SW 1271 (cell line): ENCODE results near the gene DNAJC30.
"Not testable (repeated sequence)": the region's sequence is repeated elsewhere in the genome, so short reads cannot be mapped to it uniquely, and the experiment has no call there.

Experiments used
- DNase-seq, 2 experiments: peaks; one replicate each; lab custom pipeline; 2025; lab: John Stamatoyannopoulos, UW

DNAJC30 gene

DNA sequence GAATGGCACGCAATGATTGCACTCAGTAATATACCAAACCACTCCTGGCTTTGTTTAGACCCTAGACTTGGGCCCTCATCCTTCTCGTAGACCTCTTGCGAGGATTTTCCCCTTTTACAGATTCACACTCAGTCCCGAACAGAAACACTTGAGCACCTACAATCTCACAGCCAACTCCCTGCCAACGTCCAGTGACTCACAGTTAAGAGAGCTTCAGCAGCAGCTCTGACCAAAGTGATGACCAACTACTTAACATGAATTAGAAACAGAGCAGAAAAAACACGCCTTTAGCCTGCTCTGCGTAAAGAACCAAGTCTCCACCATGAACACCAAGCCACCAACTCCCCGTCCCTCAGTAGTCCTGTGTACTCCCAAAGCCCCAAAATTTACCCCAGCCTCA is 2.2 kb downstream of the DNAJC30 start:
- DNase-seq: no peak

GRCh38 chr7:73680501-73680900 is 2.8 kb downstream of the DNAJC30 start:
- no peak for DNase-seq

- no peak for DNase-seq
Measured at GRCh38 chr7:73679709-73680108, 3.5 kb downstream of the DNAJC30 start.

DNA sequence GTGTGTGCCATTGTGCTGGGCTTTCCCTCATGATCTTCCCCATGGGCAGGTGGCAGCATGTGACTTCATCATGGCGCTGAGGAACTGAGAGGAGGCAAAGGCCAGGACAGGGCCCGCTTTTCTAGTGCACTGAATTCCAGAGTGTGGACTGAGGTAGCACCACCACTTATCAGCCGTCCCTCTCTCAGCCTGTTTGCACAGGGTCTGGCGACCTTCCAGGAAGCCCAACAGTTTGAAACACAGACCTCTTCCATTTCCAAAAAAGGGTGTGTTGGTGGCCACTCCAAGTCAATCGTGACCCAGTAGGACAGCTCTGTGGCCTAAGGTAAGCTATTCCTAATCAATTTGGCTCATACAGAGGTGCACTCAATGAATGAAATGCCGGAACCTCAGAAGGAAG is 4.4 kb downstream of the DNAJC30 start:
- DNase-seq: no peak

GRCh38 chr7:73676062-73676461 is 7.2 kb downstream of the DNAJC30 start:
- not testable (repeated sequence) for DNase-seq

GRCh38 chr7:73674468-73675124 is 8.7 kb downstream of the DNAJC30 start:
- DNase-seq: no peak

DNA sequence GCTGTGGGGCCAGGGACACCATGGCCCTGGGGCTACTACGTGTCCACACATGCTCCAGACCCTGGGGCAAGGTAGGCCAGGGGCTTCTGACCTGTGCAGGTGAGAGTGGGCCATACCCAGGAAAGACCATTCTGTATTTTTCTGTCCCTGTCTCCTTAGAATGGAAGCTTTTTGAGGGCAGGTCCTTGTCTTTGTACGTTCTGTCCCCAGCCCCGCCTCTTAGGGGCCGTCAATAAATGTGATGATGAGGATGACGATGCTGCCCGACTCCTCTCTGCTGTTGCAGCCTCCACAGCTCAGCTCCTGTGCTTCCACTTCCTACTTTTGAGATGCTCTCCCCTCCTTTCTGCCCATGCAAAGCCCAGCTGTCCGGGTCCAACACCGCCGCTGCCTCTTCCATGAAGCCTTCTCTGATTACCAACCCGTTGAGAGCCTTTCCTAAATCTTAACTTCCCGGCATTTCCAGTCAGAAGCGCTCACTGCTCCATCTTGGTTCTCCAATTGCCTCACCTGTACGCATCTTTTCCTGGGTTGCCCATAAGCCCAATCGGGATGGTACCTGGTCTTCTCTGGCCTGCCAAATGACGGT is 11.3 kb downstream of the DNAJC30 start:
- DNase-seq: no peak

DNA sequence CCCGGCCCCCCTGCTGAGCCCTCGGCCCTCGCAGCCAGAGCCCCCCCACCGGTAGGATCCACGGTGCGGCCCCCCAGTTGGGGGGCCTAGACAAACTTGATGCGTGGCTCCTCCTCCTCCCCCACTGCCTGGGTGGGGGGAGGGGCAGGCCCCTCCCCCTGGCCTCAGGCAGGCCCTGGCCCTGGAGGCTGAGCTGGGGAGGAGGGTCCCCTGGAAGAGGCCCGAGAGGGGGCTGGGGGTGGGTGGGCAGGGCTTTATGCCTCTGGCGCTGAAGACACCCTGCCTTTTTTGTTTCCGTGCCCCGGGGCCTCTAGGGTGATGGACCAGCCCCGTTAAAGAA is 12.0 kb downstream of the DNAJC30 start:
- no peak for DNase-seq

DNA sequence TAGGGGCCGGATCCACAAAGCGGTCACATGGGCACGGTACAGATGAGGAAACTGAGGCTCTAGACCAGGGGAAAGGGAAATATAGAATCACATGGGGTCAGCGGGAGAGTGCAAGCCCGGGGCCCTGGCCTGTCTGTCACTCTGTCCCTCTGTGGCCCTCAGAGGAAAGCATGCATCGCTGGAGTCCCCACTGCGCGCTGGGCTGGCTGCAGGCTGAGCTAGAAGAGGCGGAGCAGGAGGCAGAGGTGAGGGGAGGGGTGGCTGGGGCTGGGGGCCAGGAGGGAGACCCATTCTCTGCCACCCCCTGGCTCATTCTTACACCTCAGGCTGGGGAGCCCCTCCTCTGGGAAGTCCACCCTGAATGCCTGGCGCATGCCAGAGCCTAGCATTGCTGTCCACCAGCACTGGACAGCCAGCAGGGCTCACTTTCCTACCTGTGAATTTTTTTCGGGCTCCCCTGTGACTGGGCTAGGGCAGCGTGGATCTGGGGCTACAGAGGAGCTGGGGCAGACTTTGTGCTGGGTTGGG is 13.3 kb downstream of the DNAJC30 start:
- DNase-seq: no peak

DNA sequence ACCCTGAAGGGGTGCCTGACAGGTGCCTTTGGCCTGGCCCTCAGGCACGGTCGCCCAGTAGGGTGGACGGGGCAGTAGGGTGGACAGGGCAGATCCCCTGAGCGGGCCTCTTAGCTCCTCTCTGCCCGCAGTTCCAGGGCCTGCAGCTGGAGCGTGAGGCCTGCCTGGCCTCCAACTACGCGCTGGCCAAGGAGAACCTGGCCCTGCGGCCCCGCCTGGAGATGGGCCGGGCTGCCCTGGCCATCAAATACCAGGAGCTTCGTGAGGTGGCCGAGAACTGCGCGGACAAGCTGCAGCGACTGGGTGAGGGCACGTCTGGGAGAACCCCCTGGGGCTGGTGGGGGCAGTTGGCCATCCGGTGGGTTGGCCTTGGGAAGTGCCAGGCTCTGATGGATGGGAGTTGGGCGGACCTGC is 14.0 kb downstream of the DNAJC30 start:
- DNase-seq: no peak

DNA sequence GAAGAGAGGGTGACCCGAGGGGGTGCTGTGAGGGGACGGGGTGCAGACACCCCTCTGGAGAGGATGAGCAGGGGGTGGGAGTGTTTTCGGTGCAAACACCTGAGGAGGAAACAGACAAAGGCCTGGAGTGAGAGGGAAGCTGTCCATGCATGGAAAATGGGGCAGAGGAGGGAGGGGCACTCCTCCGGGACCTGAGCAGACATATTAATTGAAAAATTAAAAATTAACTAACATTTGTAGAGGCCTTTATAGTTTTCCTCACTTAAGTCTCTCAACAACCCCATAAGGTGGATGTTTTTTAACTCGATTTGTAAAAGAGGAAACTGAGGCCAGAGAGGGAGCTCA is 14.4 kb downstream of the DNAJC30 start:
- DNase-seq: no peak

- no peak for DNase-seq
Measured at GRCh38 chr7:73668103-73668885, 15.0 kb downstream of the DNAJC30 start.

DNA sequence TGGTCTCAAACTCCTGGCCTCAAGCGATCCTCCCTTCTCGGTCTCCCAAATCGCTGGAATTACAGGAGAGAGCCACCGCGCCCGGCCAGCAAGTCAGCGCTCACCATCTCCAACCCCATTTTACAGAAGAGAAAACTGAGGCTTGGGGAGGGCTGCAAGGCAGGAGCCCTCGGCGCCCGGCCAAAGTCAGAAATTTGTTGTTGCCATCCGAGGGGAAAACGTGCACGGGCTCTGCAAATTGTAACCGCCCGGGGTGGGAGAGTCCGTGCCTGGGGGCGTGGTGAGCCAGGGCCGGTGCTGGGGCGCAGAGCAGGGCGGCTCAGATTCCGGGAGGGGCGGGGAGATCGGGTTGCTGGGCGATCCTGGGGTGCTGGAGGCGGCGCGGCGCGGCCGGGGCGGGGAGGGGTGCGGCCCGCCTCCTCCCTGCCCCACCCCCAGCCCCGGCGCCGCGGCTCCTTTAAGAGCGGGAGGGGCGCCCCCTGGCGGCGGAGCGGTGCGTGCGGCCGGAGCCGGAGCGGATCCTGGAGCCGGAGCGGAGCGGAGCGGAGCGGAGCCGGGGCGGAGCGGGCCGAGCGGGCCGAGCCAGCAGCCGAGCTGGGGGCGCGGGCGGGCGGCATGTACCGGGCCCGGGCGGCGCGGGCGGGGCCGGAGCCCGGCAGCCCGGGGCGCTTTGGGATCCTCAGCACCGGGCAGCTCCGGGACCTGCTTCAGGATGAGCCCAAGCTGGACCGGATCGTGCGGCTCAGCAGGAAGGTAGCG is 15.7 kb downstream of the DNAJC30 start, which contains the start of gene VPS37D:
TSS of gene VPS37D (plus strand) at position 488 of the 759 bp plus-strand sequence. CDS start at position 616, 128 bp downstream.
- peak; percentile 57 to 78 for DNase-seq

GRCh38 chr7:73663033-73663432 is 20.2 kb downstream of the DNAJC30 start:
- DNase-seq: no peak

GRCh38 chr7:73660594-73660993 is 22.7 kb downstream of the DNAJC30 start:
- DNase-seq: not testable (repeated sequence)

GRCh38 chr7:73659983-73660382 is 23.3 kb downstream of the DNAJC30 start:
- DNase-seq: no peak

DNA sequence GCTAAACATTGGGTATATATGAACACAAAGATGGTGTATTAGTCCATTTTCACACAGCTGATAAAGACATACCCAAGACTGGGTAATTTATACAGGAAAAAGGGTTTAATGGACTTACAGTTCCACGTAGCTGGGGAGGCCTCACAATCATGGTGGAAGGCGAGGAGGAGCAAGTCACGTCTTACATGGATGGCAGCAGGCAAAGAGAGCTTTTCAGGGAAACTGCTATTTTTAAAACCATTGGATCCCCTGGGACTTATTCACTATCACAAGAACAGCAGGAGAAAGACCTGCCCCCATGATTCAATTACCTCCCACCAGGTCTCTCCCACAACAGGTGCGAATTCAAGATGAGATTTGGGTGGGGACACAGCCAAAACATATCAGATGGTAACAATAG is 27.9 kb downstream of the DNAJC30 start:
- not testable (repeated sequence) for DNase-seq

- no peak for DNase-seq
Measured at GRCh38 chr7:73652541-73652949, 30.7 kb downstream of the DNAJC30 start.

GRCh38 chr7:73650524-73650923 is 32.7 kb downstream of the DNAJC30 start:
- DNase-seq: no peak

DNA sequence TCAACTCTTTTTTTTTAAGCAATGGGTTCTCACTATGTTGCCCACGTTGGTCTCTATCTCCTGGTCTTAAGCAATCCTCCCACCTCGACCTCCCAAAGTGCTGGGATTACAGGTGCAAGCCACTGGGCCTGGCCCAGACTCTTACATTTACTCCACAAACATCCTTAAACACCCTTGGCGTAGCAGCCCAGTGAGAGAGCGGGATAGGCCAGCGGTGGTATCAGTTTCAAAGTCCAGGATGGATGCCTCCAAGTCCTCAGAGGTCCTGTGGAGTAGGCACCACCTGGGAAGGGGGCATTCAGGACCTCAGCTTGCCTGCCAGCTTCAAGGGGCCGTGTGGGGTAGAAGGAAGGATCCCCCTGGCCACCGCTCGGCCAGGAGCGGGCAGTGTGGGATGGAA is 33.7 kb downstream of the DNAJC30 start:
- no peak for DNase-seq

GRCh38 chr7:73648593-73649332 is 34.5 kb downstream of the DNAJC30 start:
- DNase-seq: no peak
